Measurements from ENCODE around the gene CFAP77. TPM values are rescaled to one million over a fixed set of nuclear protein-coding genes. Genes with fewer than 3 reads are reported as not detected.

Gene CFAP77
- total and polyA plus RNA-seq, 2 of the 4 experiments (the other 2 are of a cell fraction): not detected

DNA sequence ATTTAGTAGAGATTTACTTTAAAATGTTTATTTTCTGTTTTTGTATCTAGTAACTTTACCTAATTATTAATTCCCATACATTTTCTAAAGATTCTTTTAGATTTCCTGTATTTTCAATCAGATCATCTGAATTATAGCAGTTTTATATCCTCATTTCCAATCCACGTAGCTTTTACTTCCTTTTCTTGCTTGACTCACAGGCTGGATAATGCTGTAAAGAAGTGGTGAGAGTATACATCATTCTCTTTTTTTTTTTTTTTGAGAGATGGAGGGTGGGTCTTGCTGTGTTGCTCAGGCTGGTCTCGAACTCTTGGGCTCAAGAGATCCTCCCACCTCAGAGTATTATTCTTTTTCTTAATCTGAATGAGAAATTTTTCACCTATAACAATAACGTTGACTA is 44.0 kb upstream of the CFAP77 start:
- Histone ChIP-seq H3K4me3 (ENCODE audit: insufficient read depth, low read depth, low read length) (no peak overlapping the region), H3K27ac (ENCODE audit: insufficient read depth, low read length) (no peak overlapping the region), H2AFZ (replicated peaks; ENCODE audit: low read length, poor library complexity) (no peak overlapping the region), H4K8ac (ENCODE audit: low read depth in 2 of 2, low read length in 2 of 2) (no peak overlapping the region), H2BK5ac (ENCODE audit: low read depth, low read length, poor library complexity, severe bottlenecking) (no peak overlapping the region), H3K56ac (ENCODE audit: extremely low read depth, insufficient read depth, low read length) (no peak overlapping the region), H3K4ac (ENCODE audit: low read depth, low read length) (no peak overlapping the region), H3K14ac (replicated peaks; ENCODE audit: low read depth, low read length) (no peak overlapping the region), H2BK120ac (ENCODE audit: low read depth, low read length) (no peak overlapping the region), H4K20me1 (ENCODE audit: insufficient read depth, low read length) (no peaks in the 10 kb centered on the region), H3K27me3 (ENCODE audit: control insufficient read depth, insufficient read depth, low read length) (0 out of 2 replicates have a peak, but pooled peaks cover 3% of the 10 kb centered on the region), H3K79me1 (ENCODE audit: low read depth in 1 of 2, low read length in 2 of 2) (no peaks in the 10 kb centered on the region), H3K36me3 (ENCODE audit: control insufficient read depth, insufficient read depth, low read length) (no peaks in the 10 kb centered on the region), H3K18ac (ENCODE audit: low read depth, low read length) (no peak overlapping the region), H3K23ac (ENCODE audit: low read depth, low read length) (no peak overlapping the region), H3K4me2 (ENCODE audit: low read depth, low read length) (no peak overlapping the region), H2BK15ac (ENCODE audit: low read depth, low read length) (no peak overlapping the region), H2BK20ac (ENCODE audit: low read depth, low read length) (no peak overlapping the region), H3K9me3 (ENCODE audit: control insufficient read depth, insufficient read depth, low read length) (no peaks in the 10 kb centered on the region), H3K4me1 (ENCODE audit: control insufficient read depth, insufficient read depth, low read length) (no peaks in the 10 kb centered on the region), H3K9ac (ENCODE audit: low read depth, low read length) (no peak overlapping the region), H4K5ac (ENCODE audit: low read depth, low read length) (no peak overlapping the region), H4K91ac (ENCODE audit: insufficient read depth, low read depth, low read length) (no peak overlapping the region), H2AK5ac (ENCODE audit: low read depth, low read length) (no peak overlapping the region), H3K9me1 (ENCODE audit: insufficient read depth, low read length) (no peaks in the 10 kb centered on the region), H2AK9ac (replicated peaks; ENCODE audit: low read depth, low read length, poor library complexity) (no peak overlapping the region)
- dilution Hi-C loops (cut with HindIII; ENCODE audit: low sequenced_read_pairs, unreplicated experiment): no loop called here
- CTCF ChIA-PET: no interaction called here
- DNase-seq (no peak), ATAC-seq (ENCODE audit: low read depth) (no peak)
- in situ Hi-C loops (cut with MboI; ENCODE audit: low sequenced_read_pairs): no loop called here
- BruUV-seq (replicated peaks): no TSS peak
- TF ChIP-seq, protein P1, sequence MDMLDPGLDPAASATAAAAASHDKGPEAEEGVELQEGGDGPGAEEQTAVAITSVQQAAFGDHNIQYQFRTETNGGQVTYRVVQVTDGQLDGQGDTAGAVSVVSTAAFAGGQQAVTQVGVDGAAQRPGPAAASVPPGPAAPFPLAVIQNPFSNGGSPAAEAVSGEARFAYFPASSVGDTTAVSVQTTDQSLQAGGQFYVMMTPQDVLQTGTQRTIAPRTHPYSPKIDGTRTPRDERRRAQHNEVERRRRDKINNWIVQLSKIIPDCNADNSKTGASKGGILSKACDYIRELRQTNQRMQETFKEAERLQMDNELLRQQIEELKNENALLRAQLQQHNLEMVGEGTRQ (IDR thresholded peaks at IDR 0.05; ENCODE audit: low read depth, low read length): no peak
- TF ChIP-seq CEBPB (IDR thresholded peaks at IDR 0.05; ENCODE audit: low read depth, low read length) (no peak), NFE2L2 (IDR thresholded peaks at IDR 0.05; ENCODE audit: low read depth, low read length) (no peak), BHLHE40 (IDR thresholded peaks at IDR 0.05; ENCODE audit: low read depth, low read length) (no peak), FOS (IDR thresholded peaks at IDR 0.05; ENCODE audit: low read depth, low read length) (no peak)
- WGBS, 2 experiments (ENCODE audit: extremely low coverage in 2 of 2, insufficient read length in 1 of 2): no CpG with 5 or more reads among the region's 3 CpGs
- intact Hi-C loops (cut with micrococcal nuclease): no loop called here
- POLR2A ChIA-PET (ENCODE audit: unreplicated experiment): no interaction called here
